ENCODE data around the gene TBX21.
A peak's percentile ranks its signal among the peaks of the same experiment; 100 is the strongest.

The TBX21 gene, protein sequence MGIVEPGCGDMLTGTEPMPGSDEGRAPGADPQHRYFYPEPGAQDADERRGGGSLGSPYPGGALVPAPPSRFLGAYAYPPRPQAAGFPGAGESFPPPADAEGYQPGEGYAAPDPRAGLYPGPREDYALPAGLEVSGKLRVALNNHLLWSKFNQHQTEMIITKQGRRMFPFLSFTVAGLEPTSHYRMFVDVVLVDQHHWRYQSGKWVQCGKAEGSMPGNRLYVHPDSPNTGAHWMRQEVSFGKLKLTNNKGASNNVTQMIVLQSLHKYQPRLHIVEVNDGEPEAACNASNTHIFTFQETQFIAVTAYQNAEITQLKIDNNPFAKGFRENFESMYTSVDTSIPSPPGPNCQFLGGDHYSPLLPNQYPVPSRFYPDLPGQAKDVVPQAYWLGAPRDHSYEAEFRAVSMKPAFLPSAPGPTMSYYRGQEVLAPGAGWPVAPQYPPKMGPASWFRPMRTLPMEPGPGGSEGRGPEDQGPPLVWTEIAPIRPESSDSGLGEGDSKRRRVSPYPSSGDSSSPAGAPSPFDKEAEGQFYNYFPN

DNA sequence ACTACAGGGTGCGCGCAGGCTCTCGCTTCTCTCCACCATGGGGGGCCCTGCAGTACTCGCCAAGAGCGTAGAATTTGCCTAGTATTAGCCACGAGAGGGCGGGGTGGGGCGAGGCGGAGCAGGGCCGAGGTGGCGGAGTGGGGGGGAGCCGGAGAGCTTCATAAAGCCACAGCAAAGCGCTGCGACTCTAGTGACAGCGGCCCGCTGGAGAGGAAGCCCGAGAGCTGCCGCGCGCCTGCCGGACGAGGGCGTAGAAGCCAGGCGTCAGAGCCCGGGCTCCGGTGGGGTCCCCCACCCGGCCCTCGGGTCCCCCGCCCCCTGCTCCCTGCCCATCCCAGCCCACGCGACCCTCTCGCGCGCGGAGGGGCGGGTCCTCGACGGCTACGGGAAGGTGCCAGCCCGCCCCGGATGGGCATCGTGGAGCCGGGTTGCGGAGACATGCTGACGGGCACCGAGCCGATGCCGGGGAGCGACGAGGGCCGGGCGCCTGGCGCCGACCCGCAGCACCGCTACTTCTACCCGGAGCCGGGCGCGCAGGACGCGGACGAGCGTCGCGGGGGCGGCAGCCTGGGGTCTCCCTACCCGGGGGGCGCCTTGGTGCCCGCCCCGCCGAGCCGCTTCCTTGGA lies at the start of gene TBX21:
Gene TBX21 (plus strand): TSS at position 190 of the 627 bp plus-strand sequence. CDS start 219 bp downstream, at position 409.
- DNase-seq = peak; percentile 90

GRCh38 chr17:47684025-47684424 lies 49.0 kb upstream of the TBX21 start:
- DNase-seq = no peak

DNA sequence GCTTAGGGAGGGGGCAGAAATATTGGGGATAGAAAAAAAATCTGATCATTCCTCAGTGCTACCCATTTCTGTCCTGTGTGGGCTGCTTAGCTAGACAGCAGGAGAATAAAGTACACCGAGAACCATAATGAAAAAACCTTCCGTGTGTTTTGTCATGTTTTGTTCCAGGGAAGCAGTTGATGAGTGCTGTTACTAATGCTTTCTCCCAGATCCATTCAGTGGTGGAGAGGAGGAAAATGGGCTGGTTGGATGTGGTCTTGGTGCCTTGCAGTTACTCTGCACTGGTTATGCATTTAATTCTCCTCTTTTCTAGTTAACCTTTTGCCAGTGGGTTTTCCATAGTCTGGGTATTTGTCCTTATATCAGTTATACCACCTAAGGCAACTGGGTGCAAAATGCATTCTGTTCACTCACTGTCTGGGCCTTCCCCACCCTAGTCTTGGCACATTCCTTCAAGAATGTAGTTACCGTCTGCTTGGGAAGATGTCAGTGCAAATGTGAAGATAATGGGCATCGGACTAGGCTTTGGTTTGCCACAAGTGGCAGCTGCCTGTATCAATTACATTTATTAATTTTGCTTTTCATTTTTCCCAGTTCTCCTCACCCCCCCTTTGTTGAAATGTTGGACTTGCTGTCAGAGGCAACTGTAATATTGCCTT lies 48.4 kb upstream of the TBX21 start:
- DNase-seq = no peak

- no peak for DNase-seq
Measured at GRCh38 chr17:47685556-47686275, 47.3 kb upstream of the TBX21 start.

DNA sequence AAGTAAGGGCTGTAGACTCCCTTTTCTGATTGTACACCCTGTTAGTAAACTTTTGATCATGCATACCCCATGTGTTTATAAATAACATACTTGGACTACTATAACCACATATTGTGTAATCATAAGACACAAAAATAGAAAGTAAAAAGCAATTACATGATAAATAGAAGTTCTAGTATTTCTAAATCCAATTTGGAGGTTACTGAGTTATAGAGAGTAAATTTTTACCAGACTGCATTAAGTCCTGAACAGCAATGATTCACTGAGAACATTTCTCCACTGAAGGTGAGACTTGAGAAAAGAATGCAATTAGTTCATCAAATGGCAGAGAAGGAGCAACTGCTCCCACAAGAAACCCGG lies 46.8 kb upstream of the TBX21 start:
- no peak for DNase-seq

- DNase-seq = no peak
Measured at GRCh38 chr17:47686664-47687327, 46.2 kb upstream of the TBX21 start.

GRCh38 chr17:47687328-47687690 lies 45.7 kb upstream of the TBX21 start:
- DNase-seq = no peak

GRCh38 chr17:47687748-47688147 lies 45.3 kb upstream of the TBX21 start:
- peak; percentile 52 for DNase-seq

GRCh38 chr17:47690121-47690520 lies 42.9 kb upstream of the TBX21 start:
- peak; percentile 18 for DNase-seq

- DNase-seq = peak; percentile 45
Measured at GRCh38 chr17:47692137-47692894, 40.7 kb upstream of the TBX21 start.

- DNase-seq = peak; percentile 73
Measured at GRCh38 chr17:47692895-47693730, 39.9 kb upstream of the TBX21 start.

- DNase-seq = peak; percentile 87
Measured at GRCh38 chr17:47693731-47694580, 39.1 kb upstream of the TBX21 start, which contains the start of gene TBKBP1. Gene TBKBP1, plus strand, starts transcription at chr17:47694161. Its CDS starts 1,952 bp downstream, at chr17:47696113.

- DNase-seq = peak; percentile 74
Measured at GRCh38 chr17:47694581-47695428, 38.2 kb upstream of the TBX21 start.

DNA sequence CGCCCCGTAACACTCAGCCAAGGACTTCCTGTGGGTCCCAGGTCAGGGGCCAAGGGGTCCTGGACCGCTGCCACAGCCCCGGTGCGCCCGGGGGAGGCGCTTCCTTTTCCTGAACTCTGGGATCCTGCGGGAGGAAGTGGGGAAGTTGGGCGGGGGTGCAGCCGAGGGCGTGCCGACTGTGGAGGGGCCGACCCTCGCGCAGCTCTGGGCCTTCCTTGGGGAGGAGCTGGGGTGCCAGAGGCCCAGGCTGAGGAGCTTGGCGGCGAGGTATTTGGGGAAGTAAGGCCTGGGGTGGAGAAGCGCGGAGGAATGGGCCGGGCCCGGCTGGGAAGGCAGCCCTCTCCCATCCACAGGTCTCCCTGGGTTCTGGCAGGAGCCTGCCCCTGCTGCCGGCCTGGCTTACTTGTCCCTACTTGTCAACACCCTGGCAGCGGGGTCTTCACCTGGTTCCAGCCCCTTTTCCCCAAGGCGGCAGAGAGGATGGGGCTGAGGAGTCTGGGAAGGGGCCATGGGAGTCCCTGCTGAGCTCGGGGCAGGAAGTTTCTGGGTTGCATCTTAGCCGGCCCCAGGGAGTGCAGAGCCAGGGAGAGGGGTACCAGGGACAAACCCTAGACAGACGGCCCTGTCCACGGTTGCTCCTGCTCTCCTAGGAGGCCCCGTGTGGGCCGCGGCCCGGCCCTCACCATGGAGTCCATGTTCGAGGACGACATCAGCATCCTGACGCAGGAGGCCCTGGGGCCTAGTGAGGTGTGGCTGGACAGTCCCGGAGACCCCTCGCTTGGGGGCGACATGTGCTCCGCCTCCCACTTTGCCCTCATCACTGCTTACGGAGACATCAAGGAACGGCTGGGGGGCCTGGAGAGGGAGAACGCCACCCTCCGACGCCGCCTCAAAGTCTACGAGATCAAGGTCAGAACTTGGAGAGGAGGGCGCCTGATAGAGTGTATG lies 37.3 kb upstream of the TBX21 start:
- no peak for DNase-seq

- DNase-seq = no peak
Measured at GRCh38 chr17:47696717-47697642, 36.1 kb upstream of the TBX21 start.
